GM18526 (cell line): ENCODE results near the gene ZKSCAN7.

Experiments
- POLR2A ChIP-seq: IDR thresholded peaks from 3 replicates; pipeline ENCODE4 v1.6.1; 2011; ENCODE audit not compliant: insufficient read length; ENCODE audit errors: extremely low read depth

Gene ZKSCAN7

DNA sequence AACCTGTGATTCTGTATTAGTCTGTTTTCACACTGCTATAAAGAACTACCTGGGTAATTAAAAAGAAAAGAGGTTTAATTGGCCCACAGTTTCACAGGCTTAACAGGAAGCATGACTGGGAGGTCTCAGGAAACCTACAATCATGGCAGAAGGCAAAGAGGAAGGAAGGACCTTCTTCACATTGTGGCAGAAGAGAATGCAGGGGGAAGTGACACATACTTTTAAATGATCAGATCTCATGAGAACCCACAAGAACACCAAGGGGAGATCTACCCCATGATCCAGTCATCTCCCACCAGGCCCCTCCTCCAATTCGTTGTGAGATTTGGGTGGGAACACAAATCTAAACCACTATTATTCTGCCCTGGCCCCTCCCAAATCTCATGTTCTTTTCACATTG is 6.1 kb downstream of the ZKSCAN7 start:
- TF ChIP-seq POLR2A: no peak

DNA sequence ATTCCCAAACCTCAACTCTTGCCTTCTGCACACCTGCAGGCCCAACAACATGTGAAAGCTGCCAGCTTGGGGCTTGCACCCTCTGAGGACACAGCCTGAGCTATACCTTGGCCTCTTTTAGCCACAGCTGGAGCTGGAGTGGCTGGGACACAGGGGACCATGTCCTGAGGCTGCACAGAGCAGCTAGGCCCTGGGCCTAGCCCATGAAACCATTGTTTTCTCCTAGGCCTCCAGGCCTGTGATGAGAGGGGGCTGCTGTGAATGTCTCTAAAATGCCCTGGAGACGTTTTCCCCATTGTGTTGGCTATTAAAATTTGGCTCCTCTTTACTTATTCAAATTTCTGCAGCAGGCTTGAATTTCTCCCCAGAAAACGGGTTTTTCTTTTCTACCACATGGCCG is 7.2 kb downstream of the ZKSCAN7 start:
- TF ChIP-seq POLR2A: no peak

DNA sequence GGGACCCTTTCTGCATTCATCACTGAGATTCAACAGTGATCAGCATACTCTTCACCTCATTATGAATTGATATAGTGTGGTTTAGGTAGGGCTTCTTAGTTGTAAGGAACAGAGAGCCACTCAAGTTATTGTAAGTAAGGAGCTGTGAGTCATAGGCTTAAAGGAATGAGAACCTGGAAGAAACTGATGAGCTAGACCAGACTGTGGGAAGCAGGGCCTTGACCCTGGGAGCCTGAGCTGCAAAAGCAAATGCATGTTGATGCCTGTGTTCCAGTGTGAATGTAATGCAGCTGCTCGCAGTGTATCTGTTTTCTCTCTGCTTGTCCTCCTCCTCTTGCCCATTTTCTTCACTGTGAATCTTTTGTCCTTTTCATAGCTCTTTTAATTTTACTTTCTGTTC is 13.6 kb downstream of the ZKSCAN7 start:
- no peak for TF ChIP-seq POLR2A

DNA sequence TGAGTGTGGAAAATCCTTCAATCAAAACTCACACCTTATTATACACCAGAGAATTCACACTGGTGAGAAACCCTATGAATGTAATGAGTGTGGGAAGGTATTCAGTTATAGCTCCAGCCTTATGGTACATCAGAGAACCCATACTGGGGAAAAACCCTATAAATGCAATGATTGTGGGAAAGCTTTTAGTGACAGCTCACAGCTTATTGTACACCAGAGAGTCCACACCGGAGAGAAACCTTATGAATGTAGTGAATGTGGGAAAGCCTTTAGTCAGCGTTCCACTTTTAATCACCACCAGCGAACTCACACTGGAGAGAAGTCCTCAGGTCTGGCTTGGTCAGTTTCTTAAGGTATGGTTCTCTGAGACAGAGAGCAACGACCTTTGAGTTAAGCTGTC is 16.0 kb downstream of the ZKSCAN7 start:
- no peak for TF ChIP-seq POLR2A

DNA sequence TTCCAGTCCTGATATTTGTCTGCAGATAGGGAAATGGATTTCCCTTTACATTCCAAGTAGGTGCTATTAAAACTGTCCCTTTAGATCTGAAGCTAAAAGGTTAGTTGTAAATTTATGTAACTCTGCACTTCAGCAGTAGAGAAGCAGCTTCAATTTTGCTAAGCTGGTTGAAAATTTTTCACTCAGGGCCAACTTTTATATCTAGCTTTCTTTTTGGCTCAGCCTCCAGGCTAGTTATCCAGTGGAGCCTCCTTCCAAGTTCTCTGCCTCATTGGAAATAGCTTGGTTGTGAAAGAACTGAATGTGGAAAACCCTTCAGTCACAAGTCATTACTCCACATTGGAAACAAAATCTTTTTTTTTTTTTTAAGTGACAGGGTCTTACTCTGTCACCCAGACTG is 21.6 kb downstream of the ZKSCAN7 start:
- no peak for TF ChIP-seq POLR2A

DNA sequence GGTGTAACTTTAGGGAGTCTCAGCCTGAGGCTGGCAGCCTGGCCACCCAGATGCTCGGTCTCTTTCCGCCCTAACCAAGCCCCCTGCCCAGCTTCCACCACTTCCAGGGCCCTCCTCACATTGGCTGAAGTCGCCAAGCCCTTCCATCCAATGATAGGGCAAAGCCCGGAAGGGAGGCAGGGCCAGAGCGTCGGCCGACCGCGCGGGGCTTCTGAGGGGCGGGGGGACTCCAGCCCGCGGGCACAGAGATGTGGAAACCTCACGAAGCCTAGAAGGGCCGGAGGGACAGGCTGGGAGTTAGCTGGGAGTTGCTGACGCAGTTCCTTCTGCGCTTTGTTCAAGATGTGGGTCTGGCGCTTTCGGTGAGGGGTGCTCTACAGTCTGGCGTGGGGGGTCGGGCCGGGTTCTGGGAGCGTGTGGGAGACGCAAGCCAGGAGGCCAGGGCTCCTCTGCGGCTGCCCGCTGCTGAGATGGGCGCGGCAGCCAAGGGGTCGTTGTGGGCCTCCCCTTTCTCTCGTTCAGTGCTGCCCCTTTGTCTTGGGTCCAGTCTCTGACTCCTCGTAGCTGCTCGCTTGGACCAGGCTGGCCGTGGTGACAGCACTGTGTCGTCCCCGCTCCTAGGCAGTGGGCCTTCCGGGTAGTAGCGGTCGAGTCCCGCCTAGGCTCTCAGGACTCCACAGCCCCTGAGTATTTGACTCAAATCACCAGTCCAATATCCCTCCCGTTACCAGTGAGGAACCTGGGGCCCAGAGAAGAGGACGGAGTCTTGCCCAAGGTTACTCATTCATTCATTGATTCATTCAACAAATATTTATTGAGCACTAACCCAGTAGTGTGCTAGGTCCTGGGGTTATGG is 29.9 kb downstream of the ZKSCAN7 start, which contains the start of gene ZNF660:
Gene ZNF660, plus strand, starts transcription at position 319 of the 856 bp plus-strand sequence. CDS start 9,230 bp downstream, outside the sequence.
- TF ChIP-seq POLR2A: no peak

DNA sequence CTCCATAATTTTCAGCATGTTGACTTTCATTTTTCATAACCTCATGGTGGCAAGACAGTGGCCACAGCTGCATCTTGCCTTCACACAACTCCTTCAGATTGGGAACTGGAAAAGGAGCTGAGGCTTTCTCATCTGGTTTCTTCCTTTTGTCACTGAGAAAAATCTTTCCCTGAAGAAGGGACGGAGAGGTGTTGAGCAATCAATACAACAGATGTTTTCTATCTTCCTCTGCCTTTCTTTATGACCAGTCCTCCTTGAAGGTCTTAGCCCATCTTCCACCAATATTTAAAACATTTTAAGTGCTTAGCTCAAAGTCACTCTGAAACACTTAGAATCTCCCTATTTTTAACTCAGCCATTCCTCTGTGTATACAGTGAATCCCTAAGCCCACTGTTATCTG is 41.6 kb downstream of the ZKSCAN7 start:
- no peak for TF ChIP-seq POLR2A

DNA sequence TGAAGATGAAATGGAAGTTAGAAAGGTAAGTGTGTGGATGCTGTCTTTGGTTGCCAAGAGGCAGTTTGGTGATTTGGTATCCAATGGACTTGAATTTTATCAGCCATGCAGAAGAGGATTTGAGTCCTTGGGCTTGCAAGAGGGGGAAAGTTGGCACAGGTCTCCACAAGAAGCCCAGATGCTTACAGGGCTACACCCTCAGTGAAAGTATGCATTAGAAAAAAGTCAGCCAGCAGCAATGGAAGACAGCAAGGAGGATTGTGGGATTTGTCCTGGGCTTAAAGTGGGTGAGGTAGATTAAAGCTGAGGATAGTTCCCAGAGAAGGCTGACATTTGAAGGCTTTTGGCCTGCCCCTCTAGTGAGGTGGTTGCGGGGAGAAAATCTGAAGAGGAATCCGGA is 46.8 kb downstream of the ZKSCAN7 start:
- no peak for TF ChIP-seq POLR2A

DNA sequence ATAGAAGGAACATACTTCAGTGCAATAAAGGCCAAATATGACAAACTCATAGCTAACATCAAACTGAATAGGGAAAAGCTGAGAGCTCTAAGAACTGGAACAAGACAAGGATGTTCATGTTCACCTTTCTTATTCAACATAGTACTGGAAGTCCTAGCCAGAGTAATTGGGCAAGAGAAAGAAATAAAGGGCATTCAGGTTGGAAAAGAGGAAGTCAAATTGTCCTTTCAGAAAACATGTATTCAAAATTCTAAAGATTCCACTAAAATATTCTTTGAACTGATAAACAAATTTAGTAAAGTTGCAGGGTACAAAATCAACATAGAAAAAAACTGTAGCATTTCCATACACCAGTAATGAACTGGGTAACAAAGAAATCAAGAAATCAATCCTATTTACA is 57.7 kb downstream of the ZKSCAN7 start:
- no peak for TF ChIP-seq POLR2A
